Heart left ventricle (tissue), 16 donors: Measurements from ENCODE around the gene ARHGEF26. TPM values are rescaled to one million over a fixed set of nuclear protein-coding genes. Genes with fewer than 3 reads are reported as not detected.
A peak's percentile ranks its signal among the peaks of the same experiment; 100 is the strongest.

ENCODE experiments used
- ATAC-seq, 4 donors: fragments of 200-7000 bp; cut with Tn5 transposase; one replicate each; pipeline ENCODE4 v1.9.1; 2020 to 2022; ENCODE audit warnings: moderate library complexity in 4 of 4, mild to moderate bottlenecking in 3 of 4, moderate number of reproducible peaks in 1 of 4
- DNase-seq, 5 donors: peaks; one replicate each; pipeline ENCODE4 v3.0.0-alpha.2; 2020
- H3K27ac ChIP-seq, 12 donors: fragments of 200-600 bp; sonication (generic) in 4 of 12; one replicate each; pipeline versions ENCODE4 v1.5.0 to v1.8.0; 2016 to 2022; ENCODE audit warnings: mild to moderate bottlenecking in 2 of 12
- H3K27me3 ChIP-seq, 9 donors: fragments of 200-600 bp; sonication (generic) in 2 of 9; one replicate each; pipeline versions ENCODE4 v1.5.1 to v1.8.0; 2016 to 2022; ENCODE audit warnings: mild to moderate bottlenecking in 3 of 9
- H3K36me3 ChIP-seq, 9 donors: fragments of 200-600 bp; sonication (generic) in 2 of 9; one replicate each; pipeline versions ENCODE4 v1.5.0 to v1.8.0; 2018 to 2022; ENCODE audit warnings: mild to moderate bottlenecking in 2 of 9
- H3K4me1 ChIP-seq, 12 donors: fragments of 200-600 bp; sonication (generic) in 4 of 12; one replicate each; pipeline versions ENCODE4 v1.5.0 to v1.8.0; 2016 to 2022; ENCODE audit warnings: mild to moderate bottlenecking in 3 of 12
- H3K4me3 ChIP-seq, 12 donors: fragments of 200-600 bp; sonication (generic) in 4 of 12; one replicate each; pipeline versions ENCODE4 v1.5.0 to v1.8.0; 2017 to 2022; ENCODE audit warnings: mild to moderate bottlenecking in 9 of 12, moderate library complexity in 4 of 12
- H3K9me3 ChIP-seq, 12 donors: fragments of 200-600 bp; sonication (generic) in 4 of 12; one replicate each; pipeline versions ENCODE4 v1.5.0 to v1.8.0; 2016 to 2022; ENCODE audit warnings: mild to moderate bottlenecking in 1 of 12
- POLR2A ChIP-seq, 2 donors: fragments of 450-650 bp; IDR thresholded peaks; one replicate each; pipeline ENCODE4 v1.6.1; 2017; ENCODE audit warnings: antibody characterized with exemption in 2 of 2, mild to moderate bottlenecking in 2 of 2, moderate library complexity in 2 of 2
- WGBS, 4 donors: extraction: QIAGEN DNeasy Blood & Tissue Kit in 2 of 4; methylation state at CpG; one replicate each; pipeline versions ENCODE4 v1.1.5 to v1.1.7; 2013 to 2018; 5-methylcytosine and 5-hydroxymethylcytosine counted together
- intact Hi-C, 10 donors: fragments of 100-400 bp; cut with DNase I; formaldehyde crosslinking; loops; one replicate each; pipeline versions ENCODE4 v1.11.1 to v1.14.2; 2022
- polyA plus RNA-seq, 2 donors: library from polyadenylated mRNA; stranded (reverse); fragments of 200-250 nt; gene quantifications; one replicate each; pipeline ENCODE4 v1.2.3, GENCODE V29; 2013
- total RNA-seq, 9 donors: library from RNA; depleted of rRNA in 2 of 9; stranded (reverse); fragments of >200 nt in 2 of 9; fragmentation: NEBNext Ultra II Directional in 3 of 9; extraction: Animal tissue kit (Norgen Biotek cat#: 25700) in 3 of 9; gene quantifications; one replicate each; pipeline versions ENCODE4 v1.1.0 to v1.2.4, GENCODE V29; 2016 to 2023
- TF ChIP-seq, protein P1 (sequence below), 12 donors: fragments of 200-600 bp; sonication (generic) in 4 of 12; IDR thresholded peaks; one replicate each; pipeline versions ENCODE4 v1.5.0 to v1.8.0; 2018 to 2022; ENCODE audit warnings: antibody characterized with exemption in 12 of 12, mild to moderate bottlenecking in 5 of 12
- donor health status: ischemic (EF 13 %, LVEDD 7.1; RV severe dilation, severe dysfunction).
- donor health status: healthy with polysubstance abuse.
- donor health status: DM: no; HTN: yes; CAD: no.
- donor health status: DM: no; HTN: no; CAD: no.
- donor health status: ischemic (EF 25% LVEDD 6.9; RV normal size, moderate dysfunction).
- donor health status: ischemic (EF 25% LVEDD 5.7; RV mildly dilated, moderate dysfunction).
- donor health status: healthy.
- donor health status: DM: yes; HTN: yes; CAD: no.
- donor health status: ischemic (EF 35%, LVEDD 5.7; RV mildly dilated, moderate dysfunction).
- donor health status: nonischemic (EF 11% LVEDD 7.7; RV severe dilation, severe dysfunction).
- donor health status: DM: yes; HTN: yes; CAD: no.
- donor health status: PGD.
- donor health status: ischemic (EF 29% LVEDD 5.4; RV normal size, mild dysfunction).
- donor health status: nonischemic (EF 23%, LVEDD 6.1; RV moderate dilation, normal function).

ARHGEF26 gene
- total and polyA plus RNA-seq, 11 donors: 0.68 to 2.3 (median 1.3) TPM

- DNase-seq: no peak
- TF ChIP-seq POLR2A (IDR thresholded peaks at IDR 0.05): no peak
- Histone ChIP-seq H3K27me3 (no peaks in the 10 kb centered on the region), H3K27ac (no peak overlapping the region), H3K4me1 (no peaks in the 10 kb centered on the region), H3K36me3 (peaks cover 0 to 22% (median 0%) of the 10 kb centered on the region in 9 donors), H3K4me3 (no peak overlapping the region), H3K9me3 (no peaks in the 10 kb centered on the region)
- intact Hi-C loops: no loop called here
- ATAC-seq: no peak
- WGBS, 4 donors: 92 to 100% (median 98%) methylated on average over 1 of the region's 1 CpG
These were observed 71.9 kb downstream of the ARHGEF26 start for GRCh38 chr3:154193000-154193615.

DNA sequence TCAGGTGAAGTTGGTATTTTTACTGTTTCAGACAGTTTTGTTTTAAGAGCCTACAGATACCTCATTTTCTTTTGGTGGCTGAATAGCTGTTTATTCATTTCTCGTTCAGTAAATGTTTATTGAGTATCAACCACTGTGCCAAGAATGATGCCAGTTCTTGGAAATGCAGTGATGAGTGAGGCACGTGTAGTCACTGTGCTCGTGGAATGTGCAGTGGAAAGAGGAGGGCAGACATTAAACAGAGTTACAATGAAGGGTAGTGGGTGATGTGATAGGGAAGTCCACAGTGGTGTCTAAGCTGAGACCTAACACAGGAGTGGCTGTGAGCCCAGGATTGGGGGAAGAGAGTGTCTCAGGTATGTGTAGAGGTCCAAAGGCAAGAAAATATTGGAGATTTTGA lies 73.7 kb downstream of the ARHGEF26 start:
- H3K4me1 ChIP-seq: no peaks in the 10 kb centered on the region
- ATAC-seq (no peak), DNase-seq (no peak)
- peaks cover 0 to 21% (median 0%) of the 10 kb centered on the region in 9 donors for H3K36me3 ChIP-seq
- H3K27ac ChIP-seq: peak overlapping the region in 1 of 12 donors; percentile 5
- WGBS, 4 donors: 69 to 88% (median 78%) methylated on average over 3 of the region's 3 CpGs
- TF ChIP-seq, protein P1, sequence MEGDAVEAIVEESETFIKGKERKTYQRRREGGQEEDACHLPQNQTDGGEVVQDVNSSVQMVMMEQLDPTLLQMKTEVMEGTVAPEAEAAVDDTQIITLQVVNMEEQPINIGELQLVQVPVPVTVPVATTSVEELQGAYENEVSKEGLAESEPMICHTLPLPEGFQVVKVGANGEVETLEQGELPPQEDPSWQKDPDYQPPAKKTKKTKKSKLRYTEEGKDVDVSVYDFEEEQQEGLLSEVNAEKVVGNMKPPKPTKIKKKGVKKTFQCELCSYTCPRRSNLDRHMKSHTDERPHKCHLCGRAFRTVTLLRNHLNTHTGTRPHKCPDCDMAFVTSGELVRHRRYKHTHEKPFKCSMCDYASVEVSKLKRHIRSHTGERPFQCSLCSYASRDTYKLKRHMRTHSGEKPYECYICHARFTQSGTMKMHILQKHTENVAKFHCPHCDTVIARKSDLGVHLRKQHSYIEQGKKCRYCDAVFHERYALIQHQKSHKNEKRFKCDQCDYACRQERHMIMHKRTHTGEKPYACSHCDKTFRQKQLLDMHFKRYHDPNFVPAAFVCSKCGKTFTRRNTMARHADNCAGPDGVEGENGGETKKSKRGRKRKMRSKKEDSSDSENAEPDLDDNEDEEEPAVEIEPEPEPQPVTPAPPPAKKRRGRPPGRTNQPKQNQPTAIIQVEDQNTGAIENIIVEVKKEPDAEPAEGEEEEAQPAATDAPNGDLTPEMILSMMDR (IDR thresholded peaks at IDR 0.05): no peak
- no peak for TF ChIP-seq POLR2A (IDR thresholded peaks at IDR 0.05)
- no peak overlapping the region for H3K4me3 ChIP-seq
- no peaks in the 10 kb centered on the region for H3K27me3 ChIP-seq
- intact Hi-C loops: no loop called here
- peaks cover 0 to 12% (median 0%) of the 10 kb centered on the region in 12 donors for H3K9me3 ChIP-seq

GRCh38 chr3:154195620-154196356 lies 74.6 kb downstream of the ARHGEF26 start:
- intact Hi-C loops: loop anchor here in 1 of 10 donors (2.0 kb wide), 1 partner anchor 19 kb away; no protein-coding TSS in a partner anchor
- TF ChIP-seq, protein P1 (IDR thresholded peaks at IDR 0.05): no peak
- TF ChIP-seq POLR2A (IDR thresholded peaks at IDR 0.05): no peak
- DNase-seq (no peak), ATAC-seq (no peak)
- peaks cover 0 to 12% (median 0%) of the 10 kb centered on the region in 12 donors for H3K9me3 ChIP-seq
- 73 to 89% (median 78%) methylated on average over 6 of the region's 6 CpGs for WGBS, 4 donors
- H3K27me3 ChIP-seq: no peaks in the 10 kb centered on the region
- H3K36me3 ChIP-seq: peaks cover 0 to 21% (median 0%) of the 10 kb centered on the region in 9 donors
- no peak overlapping the region for H3K4me3 ChIP-seq
- no peaks in the 10 kb centered on the region for H3K4me1 ChIP-seq
- no peak overlapping the region for H3K27ac ChIP-seq

DNA sequence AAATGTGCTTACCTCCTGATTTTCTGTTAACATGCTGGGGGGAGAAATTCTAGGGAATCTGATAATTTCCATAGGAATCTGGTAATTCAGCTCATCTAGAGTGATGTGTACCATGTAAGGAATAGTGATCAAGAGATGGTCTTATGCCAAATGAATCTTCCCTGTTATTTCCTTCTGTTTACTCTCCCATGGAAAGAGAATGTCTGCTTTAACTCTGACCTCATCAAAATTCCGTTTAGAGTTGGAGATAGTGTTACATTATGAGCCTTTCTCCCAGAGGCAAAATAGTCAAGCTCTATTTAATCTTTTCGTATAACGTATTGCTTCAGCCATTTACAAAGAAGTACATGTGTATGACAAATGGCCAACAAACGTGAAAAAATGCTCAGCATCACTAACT lies 76.6 kb downstream of the ARHGEF26 start:
- no peaks in the 10 kb centered on the region for H3K4me1 ChIP-seq
- ATAC-seq: no peak
- peaks cover 0 to 15% (median 0%) of the 10 kb centered on the region in 9 donors for H3K36me3 ChIP-seq
- H3K4me3 ChIP-seq: no peak overlapping the region
- H3K27me3 ChIP-seq: no peaks in the 10 kb centered on the region
- DNase-seq: no peak
- WGBS, 4 donors: 80 to 87% (median 82%) methylated on average over 4 of the region's 4 CpGs
- TF ChIP-seq POLR2A (IDR thresholded peaks at IDR 0.05): no peak
- TF ChIP-seq, protein P1 (IDR thresholded peaks at IDR 0.05): no peak
- intact Hi-C loops: loop anchor here in 1 of 10 donors (2.0 kb wide), 1 partner anchor 17 kb away; no protein-coding TSS in a partner anchor
- peaks cover 0 to 12% (median 0%) of the 10 kb centered on the region in 12 donors for H3K9me3 ChIP-seq
- no peak overlapping the region for H3K27ac ChIP-seq
